ENCODE results near the gene RASSF3. TPM values are rescaled to one million over a fixed set of nuclear protein-coding genes. Genes with fewer than 3 reads are reported as not detected.
A peak's percentile ranks its signal among the peaks of the same experiment; 100 is the strongest.

RASSF3 gene
- total and polyA plus RNA-seq, 10 of the 15 experiments (the other 5 are each of a cell fraction or from before 2014, with no cell fraction given) = 6.9 to 62.4 (median 30.3) TPM

DNA sequence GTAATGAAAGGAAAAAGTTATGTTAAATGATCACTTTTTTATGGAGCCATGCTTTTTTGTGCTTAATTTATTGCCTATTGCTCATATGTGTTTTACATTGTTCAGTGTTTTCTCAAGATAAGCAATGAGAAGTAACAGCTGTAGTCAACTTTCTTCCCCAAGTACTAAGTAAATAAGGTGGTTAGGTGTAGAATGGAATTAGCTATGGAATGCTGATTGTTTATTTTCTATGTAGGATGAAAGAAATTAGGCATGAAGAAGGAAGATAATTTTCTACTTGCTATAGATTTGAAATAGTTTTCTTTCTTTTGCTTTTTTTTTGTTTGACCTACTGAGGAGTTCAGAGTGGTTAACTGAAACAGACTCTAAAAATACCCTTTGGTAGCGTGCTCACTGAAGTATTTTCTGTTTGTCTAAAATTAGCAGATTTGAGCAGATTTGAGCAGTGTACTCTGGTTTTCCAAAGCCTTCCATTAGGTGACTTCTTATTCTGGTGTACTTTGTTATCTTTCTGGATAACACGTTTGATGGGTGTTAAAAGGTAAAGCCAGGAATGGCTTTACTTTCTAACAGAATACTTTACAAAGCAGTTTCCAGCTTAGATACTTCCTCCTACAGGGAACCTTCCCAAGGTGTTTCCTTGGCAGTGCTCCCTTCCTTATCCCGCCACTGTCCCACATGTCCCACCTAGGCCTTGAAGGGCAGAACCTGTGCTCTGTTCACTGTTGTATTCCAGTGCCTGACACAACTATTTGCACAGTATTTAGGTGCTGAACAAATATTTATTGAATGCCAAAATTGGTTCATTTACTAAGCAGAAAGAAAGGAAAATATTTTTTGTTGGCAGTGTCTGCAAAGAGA is 56.0 kb downstream of the RASSF3 start (continued):
- TF ChIP-seq, protein P1, sequence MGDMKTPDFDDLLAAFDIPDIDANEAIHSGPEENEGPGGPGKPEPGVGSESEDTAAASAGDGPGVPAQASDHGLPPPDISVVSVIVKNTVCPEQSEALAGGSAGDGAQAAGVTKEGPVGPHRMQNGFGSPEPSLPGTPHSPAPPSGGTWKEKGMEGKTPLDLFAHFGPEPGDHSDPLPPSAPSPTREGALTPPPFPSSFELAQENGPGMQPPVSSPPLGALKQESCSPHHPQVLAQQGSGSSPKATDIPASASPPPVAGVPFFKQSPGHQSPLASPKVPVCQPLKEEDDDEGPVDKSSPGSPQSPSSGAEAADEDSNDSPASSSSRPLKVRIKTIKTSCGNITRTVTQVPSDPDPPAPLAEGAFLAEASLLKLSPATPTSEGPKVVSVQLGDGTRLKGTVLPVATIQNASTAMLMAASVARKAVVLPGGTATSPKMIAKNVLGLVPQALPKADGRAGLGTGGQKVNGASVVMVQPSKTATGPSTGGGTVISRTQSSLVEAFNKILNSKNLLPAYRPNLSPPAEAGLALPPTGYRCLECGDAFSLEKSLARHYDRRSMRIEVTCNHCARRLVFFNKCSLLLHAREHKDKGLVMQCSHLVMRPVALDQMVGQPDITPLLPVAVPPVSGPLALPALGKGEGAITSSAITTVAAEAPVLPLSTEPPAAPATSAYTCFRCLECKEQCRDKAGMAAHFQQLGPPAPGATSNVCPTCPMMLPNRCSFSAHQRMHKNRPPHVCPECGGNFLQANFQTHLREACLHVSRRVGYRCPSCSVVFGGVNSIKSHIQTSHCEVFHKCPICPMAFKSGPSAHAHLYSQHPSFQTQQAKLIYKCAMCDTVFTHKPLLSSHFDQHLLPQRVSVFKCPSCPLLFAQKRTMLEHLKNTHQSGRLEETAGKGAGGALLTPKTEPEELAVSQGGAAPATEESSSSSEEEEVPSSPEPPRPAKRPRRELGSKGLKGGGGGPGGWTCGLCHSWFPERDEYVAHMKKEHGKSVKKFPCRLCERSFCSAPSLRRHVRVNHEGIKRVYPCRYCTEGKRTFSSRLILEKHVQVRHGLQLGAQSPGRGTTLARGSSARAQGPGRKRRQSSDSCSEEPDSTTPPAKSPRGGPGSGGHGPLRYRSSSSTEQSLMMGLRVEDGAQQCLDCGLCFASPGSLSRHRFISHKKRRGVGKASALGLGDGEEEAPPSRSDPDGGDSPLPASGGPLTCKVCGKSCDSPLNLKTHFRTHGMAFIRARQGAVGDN (IDR thresholded peaks at IDR 0.05) = peak; percentile 22; the same call in 1 of the 2 replicates
- TF ChIP-seq FOS (IDR thresholded peaks at IDR 0.05; ENCODE audit: borderline replicate concordance, extremely low read depth, insufficient read length) = no peak
- TF ChIP-seq, protein P2, sequence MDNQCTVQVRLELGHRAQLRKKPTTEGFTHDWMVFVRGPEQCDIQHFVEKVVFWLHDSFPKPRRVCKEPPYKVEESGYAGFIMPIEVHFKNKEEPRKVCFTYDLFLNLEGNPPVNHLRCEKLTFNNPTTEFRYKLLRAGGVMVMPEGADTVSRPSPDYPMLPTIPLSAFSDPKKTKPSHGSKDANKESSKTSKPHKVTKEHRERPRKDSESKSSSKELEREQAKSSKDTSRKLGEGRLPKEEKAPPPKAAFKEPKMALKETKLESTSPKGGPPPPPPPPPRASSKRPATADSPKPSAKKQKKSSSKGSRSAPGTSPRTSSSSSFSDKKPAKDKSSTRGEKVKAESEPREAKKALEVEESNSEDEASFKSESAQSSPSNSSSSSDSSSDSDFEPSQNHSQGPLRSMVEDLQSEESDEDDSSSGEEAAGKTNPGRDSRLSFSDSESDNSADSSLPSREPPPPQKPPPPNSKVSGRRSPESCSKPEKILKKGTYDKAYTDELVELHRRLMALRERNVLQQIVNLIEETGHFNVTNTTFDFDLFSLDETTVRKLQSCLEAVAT (IDR thresholded peaks at IDR 0.05) = no peak
- no peak for TF ChIP-seq RBBP5 (conservative IDR thresholded peaks at IDR 0.05)
- TF ChIP-seq SMARCA5 (IDR thresholded peaks at IDR 0.05) = no peak
- TF ChIP-seq, protein P3, sequence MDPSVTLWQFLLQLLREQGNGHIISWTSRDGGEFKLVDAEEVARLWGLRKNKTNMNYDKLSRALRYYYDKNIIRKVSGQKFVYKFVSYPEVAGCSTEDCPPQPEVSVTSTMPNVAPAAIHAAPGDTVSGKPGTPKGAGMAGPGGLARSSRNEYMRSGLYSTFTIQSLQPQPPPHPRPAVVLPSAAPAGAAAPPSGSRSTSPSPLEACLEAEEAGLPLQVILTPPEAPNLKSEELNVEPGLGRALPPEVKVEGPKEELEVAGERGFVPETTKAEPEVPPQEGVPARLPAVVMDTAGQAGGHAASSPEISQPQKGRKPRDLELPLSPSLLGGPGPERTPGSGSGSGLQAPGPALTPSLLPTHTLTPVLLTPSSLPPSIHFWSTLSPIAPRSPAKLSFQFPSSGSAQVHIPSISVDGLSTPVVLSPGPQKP (IDR thresholded peaks at IDR 0.05; ENCODE audit: low read depth, low read length) = no peak
- TF ChIP-seq ZNF217 (IDR thresholded peaks at IDR 0.05) = 0 out of 2 replicates have a peak, but pooled peaks have one; percentile 41
- TF ChIP-seq, protein P4, sequence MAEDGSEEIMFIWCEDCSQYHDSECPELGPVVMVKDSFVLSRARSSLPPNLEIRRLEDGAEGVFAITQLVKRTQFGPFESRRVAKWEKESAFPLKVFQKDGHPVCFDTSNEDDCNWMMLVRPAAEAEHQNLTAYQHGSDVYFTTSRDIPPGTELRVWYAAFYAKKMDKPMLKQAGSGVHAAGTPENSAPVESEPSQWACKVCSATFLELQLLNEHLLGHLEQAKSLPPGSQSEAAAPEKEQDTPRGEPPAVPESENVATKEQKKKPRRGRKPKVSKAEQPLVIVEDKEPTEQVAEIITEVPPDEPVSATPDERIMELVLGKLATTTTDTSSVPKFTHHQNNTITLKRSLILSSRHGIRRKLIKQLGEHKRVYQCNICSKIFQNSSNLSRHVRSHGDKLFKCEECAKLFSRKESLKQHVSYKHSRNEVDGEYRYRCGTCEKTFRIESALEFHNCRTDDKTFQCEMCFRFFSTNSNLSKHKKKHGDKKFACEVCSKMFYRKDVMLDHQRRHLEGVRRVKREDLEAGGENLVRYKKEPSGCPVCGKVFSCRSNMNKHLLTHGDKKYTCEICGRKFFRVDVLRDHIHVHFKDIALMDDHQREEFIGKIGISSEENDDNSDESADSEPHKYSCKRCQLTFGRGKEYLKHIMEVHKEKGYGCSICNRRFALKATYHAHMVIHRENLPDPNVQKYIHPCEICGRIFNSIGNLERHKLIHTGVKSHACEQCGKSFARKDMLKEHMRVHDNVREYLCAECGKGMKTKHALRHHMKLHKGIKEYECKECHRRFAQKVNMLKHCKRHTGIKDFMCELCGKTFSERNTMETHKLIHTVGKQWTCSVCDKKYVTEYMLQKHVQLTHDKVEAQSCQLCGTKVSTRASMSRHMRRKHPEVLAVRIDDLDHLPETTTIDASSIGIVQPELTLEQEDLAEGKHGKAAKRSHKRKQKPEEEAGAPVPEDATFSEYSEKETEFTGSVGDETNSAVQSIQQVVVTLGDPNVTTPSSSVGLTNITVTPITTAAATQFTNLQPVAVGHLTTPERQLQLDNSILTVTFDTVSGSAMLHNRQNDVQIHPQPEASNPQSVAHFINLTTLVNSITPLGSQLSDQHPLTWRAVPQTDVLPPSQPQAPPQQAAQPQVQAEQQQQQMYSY (CRISPR knock-in tag; IDR thresholded peaks at IDR 0.05) = no peak
- no peak for TF ChIP-seq CHD2 (IDR thresholded peaks at IDR 0.05; ENCODE audit: borderline replicate concordance, low read depth, low read length)
- peak; percentile 63 for TF ChIP-seq RUNX3 (IDR thresholded peaks at IDR 0.05; ENCODE audit: low read length)
- TF ChIP-seq SMAD1 (IDR thresholded peaks at IDR 0.05; ENCODE audit: low read depth, partially characterized antibody) = no peak
- TF ChIP-seq, protein P5, sequence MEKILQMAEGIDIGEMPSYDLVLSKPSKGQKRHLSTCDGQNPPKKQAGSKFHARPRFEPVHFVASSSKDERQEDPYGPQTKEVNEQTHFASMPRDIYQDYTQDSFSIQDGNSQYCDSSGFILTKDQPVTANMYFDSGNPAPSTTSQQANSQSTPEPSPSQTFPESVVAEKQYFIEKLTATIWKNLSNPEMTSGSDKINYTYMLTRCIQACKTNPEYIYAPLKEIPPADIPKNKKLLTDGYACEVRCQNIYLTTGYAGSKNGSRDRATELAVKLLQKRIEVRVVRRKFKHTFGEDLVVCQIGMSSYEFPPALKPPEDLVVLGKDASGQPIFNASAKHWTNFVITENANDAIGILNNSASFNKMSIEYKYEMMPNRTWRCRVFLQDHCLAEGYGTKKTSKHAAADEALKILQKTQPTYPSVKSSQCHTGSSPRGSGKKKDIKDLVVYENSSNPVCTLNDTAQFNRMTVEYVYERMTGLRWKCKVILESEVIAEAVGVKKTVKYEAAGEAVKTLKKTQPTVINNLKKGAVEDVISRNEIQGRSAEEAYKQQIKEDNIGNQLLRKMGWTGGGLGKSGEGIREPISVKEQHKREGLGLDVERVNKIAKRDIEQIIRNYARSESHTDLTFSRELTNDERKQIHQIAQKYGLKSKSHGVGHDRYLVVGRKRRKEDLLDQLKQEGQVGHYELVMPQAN (conservative IDR thresholded peaks at IDR 0.05) = no peak
- no peak for TF ChIP-seq TCF12 (IDR thresholded peaks at IDR 0.05; ENCODE audit: low read depth, low read length)
- no peak for TF ChIP-seq NFXL1 (IDR thresholded peaks at IDR 0.05; ENCODE audit: borderline replicate concordance)
- no peak for TF ChIP-seq STAT3 (IDR thresholded peaks at IDR 0.05; ENCODE audit: low read depth, low read length)
- no peak for TF ChIP-seq ZBED1 (IDR thresholded peaks at IDR 0.05; ENCODE audit: borderline replicate concordance)
- TF ChIP-seq ZNF274 (IDR thresholded peaks at IDR 0.05; ENCODE audit: insufficient read depth, insufficient read length) = no peak
